A549 (cell line): ENCODE data around the gene CHTF18.

ENCODE experiments used
- CEBPB ChIP-seq, 2 experiments: fragments of >200 bp in 1 of 2; sonication (Bioruptor Twin) in 1 of 2; formaldehyde crosslinking in 1 of 2; IDR thresholded peaks; 2 replicates each; pipeline ENCODE4 v1.6.1; 2012 to 2016
- EHF ChIP-seq: fragments of 250-450 bp; sonication (Bioruptor Pico); IDR thresholded peaks from 2 replicates; pipeline ENCODE4 v1.5.0; 2020; ENCODE audit warnings: mild to moderate bottlenecking
- EP300 ChIP-seq, 2 experiments: fragments of >200 bp; sonication (Bioruptor Twin); formaldehyde crosslinking; IDR thresholded peaks; 2 replicates in 1 of 2; 3 replicates in 1 of 2; pipeline ENCODE4 v1.6.1; 2016 to 2017
- HOXB5 ChIP-seq: fragments of 250-450 bp; sonication (Bioruptor Pico); IDR thresholded peaks from 2 replicates; pipeline ENCODE4 v1.5.0; 2020; ENCODE audit warnings: mild to moderate bottlenecking, moderate library complexity
- MYC ChIP-seq: IDR thresholded peaks from 2 replicates; pipeline ENCODE4 v1.6.1; 2012; ENCODE audit warnings: mild to moderate bottlenecking, inconsistent platforms, low read length, improper control_type of control experiment, borderline replicate concordance
- NR3C1 ChIP-seq: fragments of >200 bp; sonication (Bioruptor Twin); formaldehyde crosslinking; IDR thresholded peaks from 3 replicates; pipeline ENCODE4 v1.6.1; 2017
- POLR2A ChIP-seq: IDR thresholded peaks from 2 replicates; pipeline ENCODE4 v1.6.1; 2012; ENCODE audit warnings: mild to moderate bottlenecking, low read length
- POLR2AphosphoS2 ChIP-seq: conservative IDR thresholded peaks from 2 replicates; pipeline ENCODE4 v1.6.1; 2012; ENCODE audit warnings: low read length, improper control_type of control experiment, inconsistent platforms
- SMC3 ChIP-seq: fragments of >200 bp; sonication (Bioruptor Twin); formaldehyde crosslinking; IDR thresholded peaks from 3 replicates; pipeline ENCODE4 v1.6.1; 2018; ENCODE audit warnings: inconsistent platforms
- TF ChIP-seq, protein P1 (sequence below): fragments of 250-450 bp; sonication (Bioruptor Pico); IDR thresholded peaks from 2 replicates; pipeline ENCODE4 v1.5.0; 2021; ENCODE audit warnings: mild to moderate bottlenecking, moderate library complexity, borderline replicate concordance
- TF ChIP-seq, protein P2 (sequence below): fragments of >200 bp; sonication (Bioruptor Twin); formaldehyde crosslinking; IDR thresholded peaks from 3 replicates; pipeline ENCODE4 v1.5.1; 2016
- TF ChIP-seq, protein P3 (sequence below): fragments of >200 bp; sonication (Bioruptor Twin); formaldehyde crosslinking; IDR thresholded peaks from 2 replicates; pipeline ENCODE4 v1.6.1; 2016
- TF ChIP-seq, protein P4 (sequence below): fragments of 250-450 bp; sonication (Bioruptor Pico); IDR thresholded peaks from 2 replicates; pipeline ENCODE4 v1.5.0; 2020; ENCODE audit warnings: low read depth, mild to moderate bottlenecking, moderate library complexity
- TF ChIP-seq, protein P5 (sequence below): fragments of 450-650 bp; IDR thresholded peaks from 2 replicates; pipeline ENCODE4 v1.6.1; 2014; ENCODE audit warnings: antibody characterized with exemption

DNA sequence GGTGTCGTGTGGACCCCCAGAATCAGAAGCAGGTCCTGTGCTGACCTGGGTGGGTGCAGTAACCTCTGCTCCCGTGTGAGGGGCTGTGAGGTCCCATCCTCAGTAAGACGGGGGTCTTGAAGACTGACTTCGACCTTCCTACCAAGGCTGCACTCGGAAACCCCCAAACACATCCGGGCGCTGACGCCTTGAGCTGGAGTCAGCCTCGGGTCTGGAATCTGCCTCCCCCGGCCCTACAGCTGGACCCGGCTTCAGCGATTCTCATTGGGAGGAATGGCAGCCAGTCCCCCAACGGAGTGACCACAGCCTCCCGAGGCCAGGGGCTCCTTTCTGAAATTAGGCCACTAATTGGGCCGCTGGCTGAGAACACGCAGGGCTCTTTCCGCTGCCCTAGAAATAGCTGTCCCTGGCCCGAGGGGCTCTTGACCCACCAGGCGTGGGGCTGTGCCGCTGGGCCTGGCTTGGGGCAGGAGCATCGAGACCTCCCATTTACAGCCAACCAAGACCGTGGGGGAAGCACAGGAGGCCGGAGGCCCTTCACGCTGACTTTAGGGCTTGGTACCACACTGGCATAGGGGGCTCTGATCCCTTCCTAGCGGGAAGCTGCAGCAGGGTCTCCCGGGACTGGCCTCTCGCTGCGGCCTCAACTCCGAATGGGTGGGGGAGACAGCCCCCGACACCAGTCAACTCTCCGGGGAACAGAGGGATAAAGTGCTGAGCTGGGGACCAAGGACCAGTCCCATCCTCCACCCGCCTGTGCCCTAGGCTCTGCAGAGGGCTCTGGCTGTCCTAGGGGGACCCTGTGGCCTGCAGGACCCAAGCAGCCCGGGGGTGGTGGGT, 14.7 kb downstream of the CHTF18 start:
- TF ChIP-seq, protein P1, sequence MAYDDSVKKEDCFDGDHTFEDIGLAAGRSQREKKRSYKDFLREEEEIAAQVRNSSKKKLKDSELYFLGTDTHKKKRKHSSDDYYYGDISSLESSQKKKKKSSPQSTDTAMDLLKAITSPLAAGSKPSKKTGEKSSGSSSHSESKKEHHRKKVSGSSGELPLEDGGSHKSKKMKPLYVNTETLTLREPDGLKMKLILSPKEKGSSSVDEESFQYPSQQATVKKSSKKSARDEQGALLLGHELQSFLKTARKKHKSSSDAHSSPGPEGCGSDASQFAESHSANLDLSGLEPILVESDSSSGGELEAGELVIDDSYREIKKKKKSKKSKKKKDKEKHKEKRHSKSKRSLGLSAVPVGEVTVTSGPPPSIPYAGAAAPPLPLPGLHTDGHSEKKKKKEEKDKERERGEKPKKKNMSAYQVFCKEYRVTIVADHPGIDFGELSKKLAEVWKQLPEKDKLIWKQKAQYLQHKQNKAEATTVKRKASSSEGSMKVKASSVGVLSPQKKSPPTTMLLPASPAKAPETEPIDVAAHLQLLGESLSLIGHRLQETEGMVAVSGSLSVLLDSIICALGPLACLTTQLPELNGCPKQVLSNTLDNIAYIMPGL: no peak
- TF ChIP-seq, protein P2, sequence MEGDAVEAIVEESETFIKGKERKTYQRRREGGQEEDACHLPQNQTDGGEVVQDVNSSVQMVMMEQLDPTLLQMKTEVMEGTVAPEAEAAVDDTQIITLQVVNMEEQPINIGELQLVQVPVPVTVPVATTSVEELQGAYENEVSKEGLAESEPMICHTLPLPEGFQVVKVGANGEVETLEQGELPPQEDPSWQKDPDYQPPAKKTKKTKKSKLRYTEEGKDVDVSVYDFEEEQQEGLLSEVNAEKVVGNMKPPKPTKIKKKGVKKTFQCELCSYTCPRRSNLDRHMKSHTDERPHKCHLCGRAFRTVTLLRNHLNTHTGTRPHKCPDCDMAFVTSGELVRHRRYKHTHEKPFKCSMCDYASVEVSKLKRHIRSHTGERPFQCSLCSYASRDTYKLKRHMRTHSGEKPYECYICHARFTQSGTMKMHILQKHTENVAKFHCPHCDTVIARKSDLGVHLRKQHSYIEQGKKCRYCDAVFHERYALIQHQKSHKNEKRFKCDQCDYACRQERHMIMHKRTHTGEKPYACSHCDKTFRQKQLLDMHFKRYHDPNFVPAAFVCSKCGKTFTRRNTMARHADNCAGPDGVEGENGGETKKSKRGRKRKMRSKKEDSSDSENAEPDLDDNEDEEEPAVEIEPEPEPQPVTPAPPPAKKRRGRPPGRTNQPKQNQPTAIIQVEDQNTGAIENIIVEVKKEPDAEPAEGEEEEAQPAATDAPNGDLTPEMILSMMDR: no peak
- TF ChIP-seq POLR2AphosphoS2 (no peak), CEBPB (IDR thresholded peaks at IDR 0.05) (no peak), HOXB5 (CRISPR knock-in tag) (no peak), NR3C1 (no peak), EP300 (IDR thresholded peaks at IDR 0.05) (no peak), MYC (no peak), POLR2A (no peak), SMC3 (no peak), EHF (CRISPR knock-in tag) (no peak)
- TF ChIP-seq, protein P3, sequence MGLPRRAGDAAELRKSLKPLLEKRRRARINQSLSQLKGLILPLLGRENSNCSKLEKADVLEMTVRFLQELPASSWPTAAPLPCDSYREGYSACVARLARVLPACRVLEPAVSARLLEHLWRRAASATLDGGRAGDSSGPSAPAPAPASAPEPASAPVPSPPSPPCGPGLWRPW: no peak
- TF ChIP-seq, protein P4, sequence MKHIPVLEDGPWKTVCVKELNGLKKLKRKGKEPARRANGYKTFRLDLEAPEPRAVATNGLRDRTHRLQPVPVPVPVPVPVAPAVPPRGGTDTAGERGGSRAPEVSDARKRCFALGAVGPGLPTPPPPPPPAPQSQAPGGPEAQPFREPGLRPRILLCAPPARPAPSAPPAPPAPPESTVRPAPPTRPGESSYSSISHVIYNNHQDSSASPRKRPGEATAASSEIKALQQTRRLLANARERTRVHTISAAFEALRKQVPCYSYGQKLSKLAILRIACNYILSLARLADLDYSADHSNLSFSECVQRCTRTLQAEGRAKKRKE (CRISPR knock-in tag): no peak
- TF ChIP-seq, protein P5, sequence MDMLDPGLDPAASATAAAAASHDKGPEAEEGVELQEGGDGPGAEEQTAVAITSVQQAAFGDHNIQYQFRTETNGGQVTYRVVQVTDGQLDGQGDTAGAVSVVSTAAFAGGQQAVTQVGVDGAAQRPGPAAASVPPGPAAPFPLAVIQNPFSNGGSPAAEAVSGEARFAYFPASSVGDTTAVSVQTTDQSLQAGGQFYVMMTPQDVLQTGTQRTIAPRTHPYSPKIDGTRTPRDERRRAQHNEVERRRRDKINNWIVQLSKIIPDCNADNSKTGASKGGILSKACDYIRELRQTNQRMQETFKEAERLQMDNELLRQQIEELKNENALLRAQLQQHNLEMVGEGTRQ: no peak
